Measurements from ENCODE around the gene NFIA.

The NFIA gene

GRCh38 chr1:61444288-61444687, 361.9 kb downstream of the NFIA start:
- TF ChIP-seq, protein P1, sequence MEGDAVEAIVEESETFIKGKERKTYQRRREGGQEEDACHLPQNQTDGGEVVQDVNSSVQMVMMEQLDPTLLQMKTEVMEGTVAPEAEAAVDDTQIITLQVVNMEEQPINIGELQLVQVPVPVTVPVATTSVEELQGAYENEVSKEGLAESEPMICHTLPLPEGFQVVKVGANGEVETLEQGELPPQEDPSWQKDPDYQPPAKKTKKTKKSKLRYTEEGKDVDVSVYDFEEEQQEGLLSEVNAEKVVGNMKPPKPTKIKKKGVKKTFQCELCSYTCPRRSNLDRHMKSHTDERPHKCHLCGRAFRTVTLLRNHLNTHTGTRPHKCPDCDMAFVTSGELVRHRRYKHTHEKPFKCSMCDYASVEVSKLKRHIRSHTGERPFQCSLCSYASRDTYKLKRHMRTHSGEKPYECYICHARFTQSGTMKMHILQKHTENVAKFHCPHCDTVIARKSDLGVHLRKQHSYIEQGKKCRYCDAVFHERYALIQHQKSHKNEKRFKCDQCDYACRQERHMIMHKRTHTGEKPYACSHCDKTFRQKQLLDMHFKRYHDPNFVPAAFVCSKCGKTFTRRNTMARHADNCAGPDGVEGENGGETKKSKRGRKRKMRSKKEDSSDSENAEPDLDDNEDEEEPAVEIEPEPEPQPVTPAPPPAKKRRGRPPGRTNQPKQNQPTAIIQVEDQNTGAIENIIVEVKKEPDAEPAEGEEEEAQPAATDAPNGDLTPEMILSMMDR (IDR thresholded peaks at IDR 0.05; ENCODE audit: low read depth, low read length) = no peak
- no peak for DNase-seq (ENCODE audit: low read depth, low spot score)
- in situ Hi-C loops (cut with HindIII; ENCODE audit: low sequenced_read_pairs) = no loop called here
- H3K4me3 ChIP-seq (ENCODE audit: low read depth, low read length) = no peak overlapping the region

- in situ Hi-C loops (cut with HindIII; ENCODE audit: low sequenced_read_pairs) = no loop called here
- DNase-seq (ENCODE audit: low read depth, low spot score) = no peak
- TF ChIP-seq, protein P1 (IDR thresholded peaks at IDR 0.05; ENCODE audit: low read depth, low read length) = no peak
- H3K4me3 ChIP-seq (ENCODE audit: low read depth, low read length) = no peak overlapping the region
Observed at GRCh38 chr1:61445269-61445825, 363.0 kb downstream of the NFIA start.

- no peak overlapping the region for H3K4me3 ChIP-seq (ENCODE audit: low read depth, low read length)
- DNase-seq (ENCODE audit: low read depth, low spot score) = no peak
- TF ChIP-seq, protein P1 (IDR thresholded peaks at IDR 0.05; ENCODE audit: low read depth, low read length) = no peak
- in situ Hi-C loops (cut with HindIII; ENCODE audit: low sequenced_read_pairs) = no loop called here
Observed at GRCh38 chr1:61446531-61446991, 364.2 kb downstream of the NFIA start.

GRCh38 chr1:61447106-61447967, 365.0 kb downstream of the NFIA start:
- no peak overlapping the region for H3K4me3 ChIP-seq (ENCODE audit: low read depth, low read length)
- TF ChIP-seq, protein P1 (IDR thresholded peaks at IDR 0.05; ENCODE audit: low read depth, low read length) = no peak
- in situ Hi-C loops (cut with HindIII; ENCODE audit: low sequenced_read_pairs) = no loop called here
- no peak for DNase-seq (ENCODE audit: low read depth, low spot score)

- TF ChIP-seq, protein P1 (IDR thresholded peaks at IDR 0.05; ENCODE audit: low read depth, low read length) = no peak
- H3K4me3 ChIP-seq (ENCODE audit: low read depth, low read length) = no peak overlapping the region
- DNase-seq (ENCODE audit: low read depth, low spot score) = no peak
- in situ Hi-C loops (cut with HindIII; ENCODE audit: low sequenced_read_pairs) = no loop called here
Observed at GRCh38 chr1:61447968-61448430, 365.6 kb downstream of the NFIA start.

DNA sequence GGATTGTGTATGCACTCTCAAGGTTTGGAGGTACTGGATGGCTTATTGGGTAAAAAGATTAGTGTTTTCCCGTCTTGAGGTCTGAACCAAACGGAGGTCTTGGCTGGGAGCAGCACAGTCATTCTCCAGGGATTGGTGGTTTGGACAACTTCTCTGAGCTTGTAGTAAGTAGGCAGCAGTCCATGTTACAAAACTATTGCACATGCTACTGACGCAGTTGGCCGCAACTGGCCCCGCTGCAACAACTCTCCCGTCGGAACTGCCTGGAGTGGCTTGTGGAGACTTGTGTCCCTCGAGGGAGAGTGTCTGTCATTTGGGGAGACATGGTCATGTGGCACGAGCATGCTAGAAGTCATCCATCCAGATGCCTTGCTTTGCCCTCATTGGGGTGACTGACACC, 366.6 kb downstream of the NFIA start:
- TF ChIP-seq, protein P1 (IDR thresholded peaks at IDR 0.05; ENCODE audit: low read depth, low read length) = no peak
- no peak overlapping the region for H3K4me3 ChIP-seq (ENCODE audit: low read depth, low read length)
- in situ Hi-C loops (cut with HindIII; ENCODE audit: low sequenced_read_pairs) = no loop called here
- DNase-seq (ENCODE audit: low read depth, low spot score) = peak; percentile 56

All from astrocyte of the spinal cord (primary cell).